ENCODE results near the gene PNPLA7. TPM values are rescaled to one million over a fixed set of nuclear protein-coding genes. Genes with fewer than 3 reads are reported as not detected.

Gene PNPLA7
- total RNA-seq, 1 experiment from 2014 or later, result 3.9 TPM

DNA sequence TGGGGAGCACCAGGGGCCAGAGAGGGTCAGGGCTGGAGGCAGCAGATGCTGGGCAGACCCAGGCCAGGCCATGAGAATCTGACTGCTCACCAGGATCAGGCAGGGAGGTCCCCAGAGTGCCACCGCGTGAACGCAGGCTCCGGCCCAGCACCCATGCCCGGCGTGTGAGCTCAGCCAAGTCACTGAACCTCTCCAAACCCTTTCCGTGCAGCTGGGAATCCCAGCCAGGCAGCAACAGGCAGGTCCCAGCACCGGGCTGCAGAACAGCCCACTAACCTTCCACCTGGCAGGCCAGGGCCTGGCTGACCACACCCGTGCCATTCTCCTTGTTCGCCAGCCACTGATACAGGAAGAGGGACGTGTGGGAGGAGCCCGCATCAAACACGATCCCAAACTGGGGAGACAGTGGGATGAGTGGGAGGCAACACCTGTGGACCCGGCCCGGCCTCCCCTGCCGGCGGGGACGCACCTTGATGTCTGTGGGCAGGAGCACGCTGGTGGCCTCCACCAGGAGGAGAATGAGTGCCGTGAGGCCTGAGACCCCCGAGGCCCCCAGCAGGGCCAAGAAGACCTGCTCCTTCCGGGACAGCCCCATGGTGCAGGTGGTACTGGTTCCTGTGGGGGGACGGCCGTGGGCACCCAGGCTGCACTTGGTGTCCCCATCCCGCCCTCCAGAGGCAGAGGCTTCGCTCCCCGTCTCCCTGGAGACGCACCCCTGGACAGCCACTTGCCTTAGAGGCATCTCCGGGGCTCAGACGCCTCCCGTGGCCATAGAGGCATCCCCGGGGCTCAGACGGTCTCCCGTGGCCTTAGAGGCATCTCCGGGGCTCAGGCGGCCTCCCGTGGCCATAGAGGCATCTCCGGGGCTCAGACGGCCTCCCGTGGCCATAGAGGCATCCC, 112.3 kb downstream of the PNPLA7 start:
- ChIA-PET POLR2A (no interaction called here), CTCF (no interaction called here)
- no TSS peak for BruUV-seq (replicated peaks)

GRCh38 chr9:137436761-137437600, 113.2 kb downstream of the PNPLA7 start:
- ATAC-seq, result no peak
- Histone ChIP-seq H3K9me3 (ENCODE audit: control insufficient read depth, insufficient read depth, low read depth, low read length) (no peaks in the 10 kb centered on the region), H3K4me1 (ENCODE audit: control insufficient read depth, insufficient read depth, low read length) (peaks cover 6% of the 10 kb centered on the region), H3K4me3 (ENCODE audit: low read depth in 2 of 2, low read length in 2 of 2) (no peak overlapping the region), H3K27me3 (ENCODE audit: control insufficient read depth, insufficient read depth, low read length) (no peaks in the 10 kb centered on the region), H3K27ac (ENCODE audit: low read length) (no peak overlapping the region), H3K36me3 (ENCODE audit: control insufficient read depth, insufficient read depth, low read length) (no peaks in the 10 kb centered on the region)
- no TSS peak for BruUV-seq (replicated peaks)
- in situ Hi-C loops (cut with HindIII; ENCODE audit: low pct_unique_long_range_greater_than_20kb, low sequenced_read_pairs) (no loop called here), intact Hi-C loops (cut with micrococcal nuclease; ENCODE audit: unreplicated experiment) (no loop called here)
- CTCF ChIA-PET, result interaction anchor here (1.0 kb wide), 1 partner anchor 14 kb away, joined by 6 read pairs; the partner anchor contains the start of gene EXD3
- POLR2A ChIA-PET, result no interaction called here
- DNase-seq (ENCODE audit: low read depth, low spot score), result no peak
- TF ChIP-seq REST (IDR thresholded peaks at IDR 0.05; ENCODE audit: insufficient read depth in 1 of 2, low read depth in 2 of 2, low read length in 1 of 2) (no peak), TCF7L2 (IDR thresholded peaks at IDR 0.05; ENCODE audit: low read depth, low read length) (no peak), POLR2AphosphoS5 (IDR thresholded peaks at IDR 0.05; ENCODE audit: low read depth, low read length) (no peak), SIN3A (IDR thresholded peaks at IDR 0.05; ENCODE audit: borderline replicate concordance, insufficient read depth, low read depth, low read length) (no peak)

More for the DNA sequence above, 112.3 kb downstream of the PNPLA7 start:
- H3K9me3 ChIP-seq (ENCODE audit: control insufficient read depth, insufficient read depth, low read depth, low read length), result no peaks in the 10 kb centered on the region
- TF ChIP-seq SIN3A (IDR thresholded peaks at IDR 0.05; ENCODE audit: borderline replicate concordance, insufficient read depth, low read depth, low read length) (no peak), REST (IDR thresholded peaks at IDR 0.05; ENCODE audit: insufficient read depth in 1 of 2, low read depth in 2 of 2, low read length in 1 of 2) (no peak), POLR2AphosphoS5 (IDR thresholded peaks at IDR 0.05; ENCODE audit: low read depth, low read length) (no peak), TCF7L2 (IDR thresholded peaks at IDR 0.05; ENCODE audit: low read depth, low read length) (no peak)
- TF ChIP-seq, protein P1, sequence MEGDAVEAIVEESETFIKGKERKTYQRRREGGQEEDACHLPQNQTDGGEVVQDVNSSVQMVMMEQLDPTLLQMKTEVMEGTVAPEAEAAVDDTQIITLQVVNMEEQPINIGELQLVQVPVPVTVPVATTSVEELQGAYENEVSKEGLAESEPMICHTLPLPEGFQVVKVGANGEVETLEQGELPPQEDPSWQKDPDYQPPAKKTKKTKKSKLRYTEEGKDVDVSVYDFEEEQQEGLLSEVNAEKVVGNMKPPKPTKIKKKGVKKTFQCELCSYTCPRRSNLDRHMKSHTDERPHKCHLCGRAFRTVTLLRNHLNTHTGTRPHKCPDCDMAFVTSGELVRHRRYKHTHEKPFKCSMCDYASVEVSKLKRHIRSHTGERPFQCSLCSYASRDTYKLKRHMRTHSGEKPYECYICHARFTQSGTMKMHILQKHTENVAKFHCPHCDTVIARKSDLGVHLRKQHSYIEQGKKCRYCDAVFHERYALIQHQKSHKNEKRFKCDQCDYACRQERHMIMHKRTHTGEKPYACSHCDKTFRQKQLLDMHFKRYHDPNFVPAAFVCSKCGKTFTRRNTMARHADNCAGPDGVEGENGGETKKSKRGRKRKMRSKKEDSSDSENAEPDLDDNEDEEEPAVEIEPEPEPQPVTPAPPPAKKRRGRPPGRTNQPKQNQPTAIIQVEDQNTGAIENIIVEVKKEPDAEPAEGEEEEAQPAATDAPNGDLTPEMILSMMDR (IDR thresholded peaks at IDR 0.05), result no peak
- no peaks in the 10 kb centered on the region for H3K27me3 ChIP-seq (ENCODE audit: control insufficient read depth, insufficient read depth, low read length)
- DNase-seq (ENCODE audit: low read depth, low spot score), result no peak
- peaks cover 6% of the 10 kb centered on the region for H3K4me1 ChIP-seq (ENCODE audit: control insufficient read depth, insufficient read depth, low read length)
- no peak overlapping the region for H3K4me3 ChIP-seq (ENCODE audit: low read depth in 2 of 2, low read length in 2 of 2)
- in situ Hi-C loops (cut with HindIII; ENCODE audit: low pct_unique_long_range_greater_than_20kb, low sequenced_read_pairs), result no loop called here
- ATAC-seq, result no peak
- H3K27ac ChIP-seq (ENCODE audit: low read length), result no peak overlapping the region
- no peaks in the 10 kb centered on the region for H3K36me3 ChIP-seq (ENCODE audit: control insufficient read depth, insufficient read depth, low read length)
- intact Hi-C loops (cut with micrococcal nuclease; ENCODE audit: unreplicated experiment), result no loop called here

All from Panc1 (cell line).